Ramos (cell line): Measurements from ENCODE around the gene CREG1.

Source experiments
- in situ Hi-C: fragments of 300-500 bp; cut with MboI; formaldehyde crosslinking; loops from one replicate; pipeline ENCODE4 v1.14.3; 2022; ENCODE audit warnings: low sequenced_read_pairs; ENCODE audit not compliant: unreplicated experiment

Gene CREG1

GRCh38 chr1:167541003-167541402 lies 12.6 kb downstream of the CREG1 start:
- in situ Hi-C loops: loop anchor here (25.0 kb wide), 1 partner anchor 629 kb away; no protein-coding TSS in a partner anchor

- in situ Hi-C loops: loop anchor here (10.0 to 25.0 kb wide), 3 partner anchors 94 to 626 kb away; no protein-coding TSS in a partner anchor
These were observed 14.9 kb downstream of the CREG1 start for GRCh38 chr1:167538657-167539056.

DNA sequence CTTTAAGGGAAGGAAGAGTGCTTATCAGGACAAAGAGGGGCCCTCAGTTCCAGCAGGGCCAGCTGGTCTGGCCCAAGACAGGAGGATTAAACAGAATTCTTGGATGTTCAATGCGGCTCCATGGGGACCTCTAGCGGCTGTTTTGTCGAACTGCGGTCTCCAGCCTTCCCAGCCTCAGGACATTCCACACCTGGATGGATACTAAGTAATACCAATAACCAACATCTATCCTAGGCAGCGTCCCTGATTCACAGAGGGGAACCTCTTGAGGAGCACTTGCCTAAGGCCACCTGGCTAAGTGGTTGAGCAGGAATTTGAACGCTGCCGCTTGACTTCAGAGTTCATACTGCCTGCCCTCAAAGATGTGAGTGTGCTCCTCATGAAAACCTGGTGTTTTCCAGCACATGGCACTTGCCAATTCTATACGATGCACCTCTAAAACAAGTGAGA lies 19.7 kb downstream of the CREG1 start:
- in situ Hi-C loops: loop anchor here (10.0 to 25.0 kb wide), 3 partner anchors 89 to 622 kb away; no protein-coding TSS in a partner anchor

DNA sequence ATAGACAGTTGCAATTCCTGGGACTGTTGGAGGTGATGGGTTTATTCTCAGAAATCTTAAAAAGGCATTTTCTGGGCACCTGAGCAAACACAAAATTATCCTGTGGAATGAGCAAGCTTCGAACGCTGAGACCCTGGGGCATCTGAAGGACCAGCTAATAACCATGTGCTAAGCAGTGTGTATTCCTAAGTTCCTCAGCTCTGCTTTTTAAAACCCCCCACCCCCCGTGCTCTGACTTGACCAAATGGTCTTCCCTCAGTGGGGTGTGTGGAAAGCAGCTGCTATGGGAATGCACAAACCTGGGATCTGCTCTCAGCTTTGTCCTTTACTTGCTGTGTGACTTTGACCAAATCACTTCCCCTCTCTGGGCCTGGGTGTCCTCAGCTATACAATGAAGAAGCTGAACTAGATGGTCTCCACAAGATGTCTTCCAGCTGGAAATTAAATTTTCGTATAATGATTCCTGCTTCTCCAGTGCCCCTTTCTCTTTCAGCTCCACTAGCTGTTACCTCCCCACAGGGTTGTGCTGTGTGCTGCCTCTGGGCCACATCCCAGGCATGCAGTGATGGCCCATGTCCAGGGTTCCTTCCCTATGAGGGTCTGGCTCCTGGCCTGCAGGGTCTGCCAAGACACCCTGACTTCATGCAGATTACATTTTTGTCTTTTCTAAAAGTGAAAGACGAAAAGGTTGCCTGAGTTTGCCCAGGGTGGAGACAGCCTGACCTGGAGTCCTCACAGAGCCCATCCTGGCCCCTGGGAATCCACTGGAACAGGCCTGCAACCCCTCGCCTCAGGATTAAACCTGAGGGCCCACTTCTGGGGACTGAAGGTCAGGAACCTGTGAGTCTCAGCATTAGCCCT lies 20.4 kb downstream of the CREG1 start:
- in situ Hi-C loops: loop anchor here (10.0 to 25.0 kb wide), 3 partner anchors 88 to 621 kb away; no protein-coding TSS in a partner anchor

DNA sequence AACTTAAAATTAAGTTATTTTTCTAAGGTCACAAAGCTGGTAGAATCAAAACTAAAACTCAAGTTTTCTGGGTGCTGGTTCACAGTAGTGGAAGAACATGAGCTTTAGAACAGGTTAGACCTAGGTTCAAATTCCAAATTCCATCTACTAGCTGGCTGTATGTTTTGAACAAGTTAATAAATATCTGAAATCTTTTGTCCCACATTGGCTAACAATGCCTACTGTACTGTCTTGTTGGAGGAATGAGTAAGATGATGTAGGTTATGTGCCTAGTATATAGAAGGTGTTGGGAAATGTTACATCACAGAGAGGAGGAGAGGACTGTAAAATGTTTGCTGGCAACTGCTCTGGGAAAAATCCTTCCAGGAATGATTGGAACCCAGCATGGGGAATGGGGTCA lies 21.2 kb downstream of the CREG1 start:
- in situ Hi-C loops: loop anchor here (10.0 to 25.0 kb wide), 3 partner anchors 88 to 620 kb away; no protein-coding TSS in a partner anchor

DNA sequence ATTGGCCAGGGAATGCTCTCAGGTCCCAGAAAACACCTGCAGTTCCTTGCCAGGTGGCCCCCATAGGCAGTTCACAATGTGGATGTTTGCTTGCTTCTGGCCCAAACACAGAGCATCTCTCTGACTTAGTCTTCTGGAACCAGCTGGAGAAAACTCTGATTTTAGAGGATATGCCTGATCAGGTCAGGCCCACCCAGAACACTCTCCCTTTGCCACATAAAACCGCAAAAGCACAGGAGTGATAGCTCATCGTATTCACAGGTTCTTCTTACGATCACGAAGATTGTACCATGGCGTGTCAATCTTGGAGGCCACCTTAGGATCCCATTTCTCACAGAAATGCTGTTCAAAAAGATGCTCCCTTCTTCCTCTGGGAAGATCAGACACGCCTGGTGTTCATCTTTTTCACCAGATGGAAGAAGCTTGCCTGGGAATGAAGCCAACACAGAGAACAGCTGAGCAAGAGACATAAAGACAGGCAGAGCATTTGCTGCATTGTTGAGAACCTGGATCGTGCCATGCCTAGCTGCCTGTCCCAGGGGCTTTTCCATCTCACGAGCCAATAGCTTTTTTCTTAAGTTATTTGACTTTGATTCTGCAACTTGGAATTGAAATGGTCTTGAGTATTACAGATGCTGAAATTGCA lies 23.6 kb downstream of the CREG1 start:
- in situ Hi-C loops: loop anchor here (5.0 to 25.0 kb wide), 4 partner anchors 85 to 618 kb away; no protein-coding TSS in a partner anchor

GRCh38 chr1:167528057-167528728 lies 25.4 kb downstream of the CREG1 start:
- in situ Hi-C loops: loop anchor here (5.0 to 25.0 kb wide), 2 partner anchors 461 to 616 kb away; no protein-coding TSS in a partner anchor

DNA sequence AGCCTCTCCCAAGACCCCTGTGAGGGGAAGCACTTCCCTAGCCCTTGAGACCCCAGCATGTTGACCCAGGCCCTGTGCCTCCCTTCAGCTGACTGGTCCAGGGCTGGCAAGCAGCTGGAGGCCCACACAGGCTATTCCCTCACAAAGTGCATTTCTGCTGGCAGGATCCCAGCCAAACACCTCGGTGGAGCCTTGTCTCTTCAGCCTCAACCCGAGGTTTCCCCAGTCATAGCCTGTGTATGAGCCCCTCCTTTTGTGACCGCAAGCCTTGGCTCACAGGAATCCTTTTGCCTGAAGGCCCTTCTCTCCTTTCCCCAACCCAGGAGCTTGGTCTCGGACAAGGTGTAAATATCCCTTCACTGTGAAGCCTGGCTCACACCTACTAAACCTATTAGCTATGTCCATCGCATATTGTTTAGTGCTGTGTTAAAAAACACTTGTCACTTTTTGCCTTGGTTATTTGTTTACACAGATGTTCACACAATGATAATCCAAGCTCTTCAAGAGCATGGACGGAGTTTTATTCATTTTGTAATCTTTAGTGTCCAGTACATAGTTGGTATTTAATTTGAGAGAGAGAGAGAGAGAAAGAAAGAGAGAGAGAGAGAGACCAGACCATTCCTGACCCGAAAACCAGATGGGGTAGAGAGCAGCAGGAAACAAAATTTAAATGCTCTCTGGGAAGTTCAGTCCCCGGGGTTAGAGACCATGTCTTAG lies 26.7 kb downstream of the CREG1 start:
- in situ Hi-C loops: loop anchor here (5.0 to 25.0 kb wide), 2 partner anchors 460 to 615 kb away; no protein-coding TSS in a partner anchor

- in situ Hi-C loops: loop anchor here (5.0 to 25.0 kb wide), 2 partner anchors 457 to 612 kb away; no protein-coding TSS in a partner anchor
These were observed 28.9 kb downstream of the CREG1 start for GRCh38 chr1:167524651-167525050.

DNA sequence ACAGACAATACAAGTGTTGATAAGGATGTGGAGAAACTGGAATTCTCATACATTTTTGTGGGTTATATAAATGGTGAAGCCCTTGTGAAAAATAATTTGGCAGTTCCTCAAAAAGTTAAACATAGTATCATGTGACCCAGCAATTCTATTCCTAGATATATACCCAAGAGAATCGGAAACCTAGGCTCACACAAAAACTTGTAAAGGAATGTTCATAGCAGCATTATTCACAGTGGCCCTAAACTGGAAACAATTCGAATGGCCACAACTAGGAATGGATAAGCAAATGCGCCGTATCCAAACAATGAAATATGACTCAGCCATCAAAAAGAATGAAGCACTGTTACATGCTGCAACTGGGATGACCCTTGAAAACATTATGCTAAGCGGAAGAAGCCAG lies 31.3 kb downstream of the CREG1 start:
- in situ Hi-C loops: no loop called here

- in situ Hi-C loops: no loop called here
These were observed 32.8 kb downstream of the CREG1 start for GRCh38 chr1:167520711-167521206.

DNA sequence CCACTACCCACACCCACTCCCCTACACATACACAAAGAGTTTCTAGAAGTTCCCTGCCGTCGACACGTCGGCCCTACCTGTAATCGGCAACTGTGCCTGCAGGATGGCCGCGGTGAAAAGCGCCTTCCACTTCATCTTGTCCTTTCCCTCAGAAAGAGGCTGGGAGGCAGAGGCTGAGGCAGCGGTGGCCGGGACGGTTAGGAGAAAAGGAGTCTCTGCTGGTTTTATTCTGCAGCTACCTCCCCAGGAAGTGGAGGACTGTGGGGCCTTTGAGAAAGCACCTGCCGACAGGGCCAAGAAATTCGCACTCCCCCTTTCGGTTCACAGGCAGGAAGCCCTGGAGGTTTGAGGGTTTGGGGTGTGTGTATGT lies 35.2 kb downstream of the CREG1 start, which contains the start of gene CD247:
Gene CD247 (minus strand): TSS at position 199 of the 370 bp plus-strand sequence. CDS start 64 bp downstream, at position 135.
- in situ Hi-C loops: no loop called here

DNA sequence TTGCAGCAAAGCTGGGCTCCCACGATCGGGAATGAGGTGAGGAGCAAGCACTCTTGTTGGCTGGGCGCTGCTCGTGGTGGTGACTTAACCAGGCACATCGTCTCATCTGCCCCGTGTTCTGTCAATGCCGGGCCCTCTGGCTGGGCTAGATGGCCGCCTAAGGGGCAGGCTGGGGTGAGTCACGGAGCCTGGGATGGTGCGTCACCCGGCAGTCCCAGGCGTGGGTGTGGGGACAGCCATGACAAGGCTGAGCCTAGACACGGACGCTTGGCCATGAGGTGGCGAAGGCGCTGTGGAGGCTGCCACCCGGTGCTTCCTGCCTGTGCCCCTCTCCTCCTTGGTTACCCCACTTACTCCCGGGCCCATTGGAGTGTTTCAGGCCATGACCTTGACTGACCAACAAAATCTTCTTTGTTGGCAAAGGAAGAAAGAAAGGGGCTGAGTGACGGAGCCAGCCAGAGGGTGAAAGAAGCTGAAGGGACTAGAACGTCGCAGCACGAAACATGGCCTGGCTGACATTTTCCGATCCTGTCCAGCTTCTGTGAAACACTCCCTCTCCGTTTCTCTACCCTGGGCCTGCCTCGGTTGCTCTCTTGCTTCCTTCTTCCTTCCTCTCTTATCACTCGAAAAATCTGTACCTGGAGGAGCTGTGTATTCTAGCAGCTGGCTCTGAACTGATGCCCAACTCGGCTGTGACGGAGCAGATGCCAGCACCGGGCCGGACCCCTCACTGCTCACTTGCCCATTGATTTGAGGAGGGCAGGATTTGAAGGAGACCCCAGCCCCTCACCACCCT lies 35.8 kb downstream of the CREG1 start:
- in situ Hi-C loops: no loop called here

DNA sequence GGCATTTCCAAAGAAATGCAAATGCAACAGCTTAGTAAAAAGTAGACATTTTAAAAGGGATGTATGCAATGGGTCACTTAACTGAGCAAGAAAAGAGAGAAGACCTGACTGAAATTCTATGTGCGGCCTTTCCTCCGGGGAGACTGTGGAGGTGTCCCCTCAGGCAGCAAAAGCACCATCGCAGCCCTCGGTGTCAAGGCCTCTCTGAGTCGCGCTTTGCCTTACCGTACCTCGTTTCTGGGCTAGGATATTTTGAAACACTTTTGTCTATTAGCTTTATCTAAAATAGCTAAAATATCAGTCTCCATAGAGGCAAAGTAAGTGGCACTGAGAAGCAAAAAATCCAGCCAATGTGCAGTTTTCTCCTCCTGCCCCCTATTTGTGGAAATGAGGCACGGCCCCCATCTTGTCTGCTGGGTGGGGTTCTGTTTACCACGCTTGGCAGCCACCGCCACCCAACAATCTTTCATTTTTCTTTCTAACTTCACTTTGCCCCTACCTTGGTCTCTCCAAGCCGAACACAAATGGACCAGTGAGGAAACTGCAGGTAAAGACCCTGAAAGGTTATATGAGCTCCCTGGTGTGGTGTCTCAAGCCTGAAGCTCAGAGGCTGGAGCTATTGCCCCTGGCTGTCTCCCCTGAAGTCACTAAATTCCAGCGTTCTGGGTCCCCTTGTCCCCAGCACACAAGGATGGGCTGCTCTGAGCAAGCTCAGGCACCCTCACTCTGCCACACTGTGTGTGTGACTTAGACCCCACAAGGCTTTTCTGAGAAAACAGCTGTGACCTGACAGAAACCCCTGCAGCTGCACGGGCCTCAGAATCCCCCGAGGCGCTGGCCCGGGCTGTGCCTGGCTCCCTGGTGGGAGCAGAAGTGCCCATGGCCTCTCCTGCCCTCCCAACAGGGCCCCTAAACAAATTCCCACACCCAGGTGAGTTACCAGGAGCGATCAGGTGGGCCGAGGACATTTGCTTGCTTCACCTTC lies 36.9 kb downstream of the CREG1 start:
- in situ Hi-C loops: no loop called here

- in situ Hi-C loops: no loop called here
These were observed 37.7 kb downstream of the CREG1 start for GRCh38 chr1:167515893-167516321.

DNA sequence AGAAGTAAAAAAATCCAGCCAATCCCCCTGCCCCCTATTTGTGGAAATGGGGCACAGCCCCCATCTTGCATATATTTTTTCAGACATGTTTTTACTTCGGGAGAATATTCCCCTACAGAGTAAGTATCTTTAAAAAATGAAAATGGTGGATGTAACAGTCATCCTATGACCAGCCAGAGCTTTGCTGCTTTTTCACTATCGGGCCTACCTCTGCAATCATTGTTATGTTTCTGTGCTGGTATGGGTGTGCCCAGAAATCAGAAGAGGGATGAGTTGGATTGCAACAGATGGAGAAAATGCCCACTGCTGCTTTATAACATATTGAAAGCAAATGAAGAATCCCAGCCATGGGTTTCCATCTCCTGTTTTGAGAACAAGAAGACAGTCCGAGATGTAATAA lies 38.1 kb downstream of the CREG1 start:
- in situ Hi-C loops: no loop called here

- in situ Hi-C loops: no loop called here
These were observed 39.3 kb downstream of the CREG1 start for GRCh38 chr1:167514288-167514687.
